RPMI8226 (cell line): ENCODE results near the gene FAM171A1.

ENCODE experiments used
- DNase-seq: peaks from one replicate; pipeline ENCODE4 v3.0.0-alpha.2; 2015

The FAM171A1 gene

DNA sequence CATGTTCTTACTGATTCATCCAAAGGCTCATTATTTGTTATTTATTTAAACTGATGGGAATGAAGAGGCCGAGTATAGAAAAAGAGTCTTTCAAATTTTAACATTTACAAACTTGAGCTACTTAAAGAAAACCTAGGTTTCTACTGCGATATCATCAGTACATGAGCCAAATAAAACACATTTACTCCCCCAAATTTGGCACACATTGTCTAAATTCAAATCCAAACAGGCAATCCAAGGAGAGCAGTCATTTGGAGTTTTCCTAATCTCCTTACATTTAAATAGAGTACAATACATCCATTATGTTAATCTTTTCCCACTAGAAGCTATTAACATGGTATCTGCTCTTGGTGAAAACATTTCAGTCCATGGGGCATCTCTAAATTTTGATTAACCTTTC is 204.8 kb downstream of the FAM171A1 start:
- DNase-seq = no peak

DNA sequence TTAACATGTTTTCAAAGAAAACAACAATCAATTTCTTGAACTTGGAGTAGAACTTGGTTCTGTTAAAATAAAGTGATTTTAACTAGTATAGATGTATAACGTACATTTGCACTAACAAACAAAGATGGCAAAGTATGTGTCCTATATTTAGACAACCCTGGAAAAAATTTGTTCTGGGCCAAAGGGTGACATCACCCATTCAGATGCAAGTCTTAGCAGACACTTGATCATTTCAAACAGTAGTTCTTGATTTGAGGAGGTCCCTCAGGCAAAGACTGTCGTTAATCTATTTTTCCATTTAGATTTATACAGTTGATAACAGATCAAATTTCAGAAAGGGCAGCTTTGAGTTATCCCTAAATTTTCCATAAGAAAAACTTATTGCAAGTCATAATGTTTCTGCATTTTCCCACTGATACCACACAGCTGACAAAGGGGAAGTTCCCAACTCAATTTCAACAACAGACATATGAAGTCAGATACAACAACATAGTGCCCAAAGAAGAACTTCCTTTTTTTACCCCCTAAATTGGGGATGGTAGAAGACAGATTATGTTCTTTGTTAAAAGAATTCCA is 207.7 kb downstream of the FAM171A1 start:
- DNase-seq = no peak
